ENCODE data around the gene UQCC2.

The UQCC2 gene

GRCh38 chr6:33678932-33679490 is 32.5 kb downstream of the UQCC2 start:
- H2AFZ ChIP-seq (ENCODE audit: low read length), result no peak overlapping the region
- H3K79me2 ChIP-seq (ENCODE audit: insufficient read depth, low read length), result no peaks in the 10 kb centered on the region
- no peaks in the 10 kb centered on the region for H3F3A ChIP-seq (ENCODE audit: insufficient read depth, low read length)
- H3K36me3 ChIP-seq (ENCODE audit: insufficient read depth, low read length), result peaks cover 95% of the 10 kb centered on the region
- no peaks in the 10 kb centered on the region for H3K27me3 ChIP-seq (ENCODE audit: insufficient read depth, low read length)
- no peaks in the 10 kb centered on the region for H4K20me1 ChIP-seq (ENCODE audit: insufficient read depth, low read length)
- no peak overlapping the region for H3K27ac ChIP-seq (ENCODE audit: low read depth, low read length, poor library complexity, severe bottlenecking)
- no peak overlapping the region for H3K4me3 ChIP-seq (ENCODE audit: low read depth, low read length, poor library complexity, severe bottlenecking)
- no peaks in the 10 kb centered on the region for H3K9me2 ChIP-seq (ENCODE audit: low read depth, low read length)
- no peak overlapping the region for H3K9ac ChIP-seq (ENCODE audit: low read length)
- TF ChIP-seq EZH2 (IDR thresholded peaks at IDR 0.05; ENCODE audit: borderline replicate concordance, low read length) (no peak), CTCF (IDR thresholded peaks at IDR 0.05; ENCODE audit: low read length) (no peak)
- H3K4me2 ChIP-seq (ENCODE audit: low read length), result no peak overlapping the region
- no peaks in the 10 kb centered on the region for H3K4me1 ChIP-seq (ENCODE audit: insufficient read depth, low read length, severe bottlenecking)
- H3K9me3 ChIP-seq (ENCODE audit: low read length), result no peaks in the 10 kb centered on the region

- Histone ChIP-seq H3K9me3 (ENCODE audit: low read length) (no peaks in the 10 kb centered on the region), H3K79me2 (ENCODE audit: insufficient read depth, low read length) (no peaks in the 10 kb centered on the region), H3K9ac (ENCODE audit: low read length) (no peak overlapping the region), H3K4me2 (ENCODE audit: low read length) (no peak overlapping the region), H3F3A (ENCODE audit: insufficient read depth, low read length) (no peaks in the 10 kb centered on the region), H3K36me3 (ENCODE audit: insufficient read depth, low read length) (peaks cover 95% of the 10 kb centered on the region), H3K4me3 (ENCODE audit: low read depth, low read length, poor library complexity, severe bottlenecking) (no peak overlapping the region), H2AFZ (ENCODE audit: low read length) (no peak overlapping the region), H3K9me2 (ENCODE audit: low read depth, low read length) (no peaks in the 10 kb centered on the region), H4K20me1 (ENCODE audit: insufficient read depth, low read length) (no peaks in the 10 kb centered on the region), H3K27me3 (ENCODE audit: insufficient read depth, low read length) (no peaks in the 10 kb centered on the region), H3K4me1 (ENCODE audit: insufficient read depth, low read length, severe bottlenecking) (no peaks in the 10 kb centered on the region), H3K27ac (ENCODE audit: low read depth, low read length, poor library complexity, severe bottlenecking) (no peak overlapping the region)
- TF ChIP-seq EZH2 (IDR thresholded peaks at IDR 0.05; ENCODE audit: borderline replicate concordance, low read length), result no peak
- TF ChIP-seq CTCF (IDR thresholded peaks at IDR 0.05; ENCODE audit: low read length), result no peak
Observed at GRCh38 chr6:33678233-33678931, 33.1 kb downstream of the UQCC2 start.

GRCh38 chr6:33677689-33678088 is 33.8 kb downstream of the UQCC2 start:
- no peaks in the 10 kb centered on the region for H4K20me1 ChIP-seq (ENCODE audit: insufficient read depth, low read length)
- H3K4me1 ChIP-seq (ENCODE audit: insufficient read depth, low read length, severe bottlenecking), result no peaks in the 10 kb centered on the region
- H3F3A ChIP-seq (ENCODE audit: insufficient read depth, low read length), result no peaks in the 10 kb centered on the region
- H3K9me2 ChIP-seq (ENCODE audit: low read depth, low read length), result no peaks in the 10 kb centered on the region
- H3K9ac ChIP-seq (ENCODE audit: low read length), result no peak overlapping the region
- peaks cover 95% of the 10 kb centered on the region for H3K36me3 ChIP-seq (ENCODE audit: insufficient read depth, low read length)
- H3K27ac ChIP-seq (ENCODE audit: low read depth, low read length, poor library complexity, severe bottlenecking), result no peak overlapping the region
- TF ChIP-seq EZH2 (IDR thresholded peaks at IDR 0.05; ENCODE audit: borderline replicate concordance, low read length) (no peak), CTCF (IDR thresholded peaks at IDR 0.05; ENCODE audit: low read length) (no peak)
- no peaks in the 10 kb centered on the region for H3K27me3 ChIP-seq (ENCODE audit: insufficient read depth, low read length)
- no peak overlapping the region for H2AFZ ChIP-seq (ENCODE audit: low read length)
- H3K9me3 ChIP-seq (ENCODE audit: low read length), result no peaks in the 10 kb centered on the region
- no peak overlapping the region for H3K4me3 ChIP-seq (ENCODE audit: low read depth, low read length, poor library complexity, severe bottlenecking)
- no peaks in the 10 kb centered on the region for H3K79me2 ChIP-seq (ENCODE audit: insufficient read depth, low read length)
- H3K4me2 ChIP-seq (ENCODE audit: low read length), result no peak overlapping the region
